HL-60 (cell line): Measurements from ENCODE around the gene CRY2.

Experiments
- DNase-seq, 2 experiments: peaks; one replicate each; pipeline ENCODE4 v3.0.0-alpha.2; 2010 to 2020; ENCODE audit warnings: low read depth in 1 of 2, low spot score in 1 of 2
- H3K27ac ChIP-seq: fragments of 250-450 bp; sonication (Bioruptor Pico); replicated peaks from 2 replicates; pipeline ENCODE4 v1.5.1; 2020; ENCODE audit warnings: mild to moderate bottlenecking, moderate library complexity
- H3K27me3 ChIP-seq: fragments of 250-450 bp; sonication (Bioruptor Pico); 2 replicates; pipeline ENCODE4 v1.5.1; 2021; ENCODE audit warnings: mild to moderate bottlenecking, moderate library complexity; ENCODE audit not compliant: insufficient read depth, poor library complexity, severe bottlenecking
- H3K4me3 ChIP-seq: replicated peaks from 2 replicates; pipeline ENCODE4 v1.5.1; 2011; ENCODE audit warnings: mild to moderate bottlenecking, control low read depth, low read length; ENCODE audit not compliant: insufficient read depth
- GABPA ChIP-seq: IDR thresholded peaks from 2 replicates; pipeline ENCODE4 v1.6.1; 2012; ENCODE audit warnings: low read depth
- POLR2AphosphoS5 ChIP-seq: IDR thresholded peaks from 2 replicates; pipeline ENCODE4 v1.6.1; 2012; ENCODE audit warnings: low read depth
- SPI1 ChIP-seq: IDR thresholded peaks from 2 replicates; pipeline ENCODE4 v1.6.1; 2012; ENCODE audit warnings: low read depth, mild to moderate bottlenecking, borderline replicate concordance
- TF ChIP-seq, protein P1 (sequence below): IDR thresholded peaks from one replicate; pipeline ENCODE4 v1.5.1; 2011; ENCODE audit warnings: low read length, control low read depth, inconsistent platforms; ENCODE audit not compliant: insufficient read depth
- TF ChIP-seq, protein P2 (sequence below): IDR thresholded peaks from 2 replicates; pipeline ENCODE4 v1.6.1; 2012; ENCODE audit warnings: low read depth; ENCODE audit not compliant: insufficient replicate concordance

CRY2 gene

DNA sequence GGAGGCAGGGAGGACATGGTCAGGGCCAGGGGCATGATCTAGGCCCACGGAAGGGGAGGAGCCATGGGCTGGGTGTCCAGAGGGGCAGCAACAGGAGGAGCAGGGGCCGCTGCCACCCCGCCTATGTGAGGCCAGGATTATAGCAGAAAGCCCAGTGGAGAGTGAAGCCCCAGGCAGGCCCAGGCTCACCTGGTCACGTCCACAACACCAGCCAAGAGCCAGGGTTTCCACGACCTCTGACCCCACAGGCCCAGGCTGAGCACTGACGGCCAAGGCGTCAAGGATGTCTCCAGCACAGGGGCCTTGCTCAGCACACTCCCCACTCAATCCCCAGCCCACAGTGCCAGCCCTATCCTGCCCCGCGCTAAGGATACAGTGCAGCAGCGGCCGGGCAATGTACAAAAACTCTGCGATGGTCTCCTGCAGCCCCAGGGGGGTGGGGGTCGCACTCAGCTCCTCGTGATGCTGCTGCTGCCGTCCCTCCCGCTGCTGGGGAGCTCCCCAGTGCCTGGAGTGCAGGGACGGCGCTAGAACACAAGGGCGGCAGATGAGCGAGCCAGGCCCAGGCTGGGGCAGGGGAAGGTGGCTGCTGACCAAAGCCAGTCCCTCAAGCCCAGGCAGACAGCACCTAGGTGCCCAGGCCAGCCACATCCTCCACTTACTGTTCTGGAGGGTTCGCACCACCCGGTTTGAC lies 66.8 kb downstream of the CRY2 start:
- Histone ChIP-seq H3K27ac (no peak overlapping the region), H3K27me3 (no peaks in the 10 kb centered on the region), H3K4me3 (no peak overlapping the region)
- TF ChIP-seq, protein P1, sequence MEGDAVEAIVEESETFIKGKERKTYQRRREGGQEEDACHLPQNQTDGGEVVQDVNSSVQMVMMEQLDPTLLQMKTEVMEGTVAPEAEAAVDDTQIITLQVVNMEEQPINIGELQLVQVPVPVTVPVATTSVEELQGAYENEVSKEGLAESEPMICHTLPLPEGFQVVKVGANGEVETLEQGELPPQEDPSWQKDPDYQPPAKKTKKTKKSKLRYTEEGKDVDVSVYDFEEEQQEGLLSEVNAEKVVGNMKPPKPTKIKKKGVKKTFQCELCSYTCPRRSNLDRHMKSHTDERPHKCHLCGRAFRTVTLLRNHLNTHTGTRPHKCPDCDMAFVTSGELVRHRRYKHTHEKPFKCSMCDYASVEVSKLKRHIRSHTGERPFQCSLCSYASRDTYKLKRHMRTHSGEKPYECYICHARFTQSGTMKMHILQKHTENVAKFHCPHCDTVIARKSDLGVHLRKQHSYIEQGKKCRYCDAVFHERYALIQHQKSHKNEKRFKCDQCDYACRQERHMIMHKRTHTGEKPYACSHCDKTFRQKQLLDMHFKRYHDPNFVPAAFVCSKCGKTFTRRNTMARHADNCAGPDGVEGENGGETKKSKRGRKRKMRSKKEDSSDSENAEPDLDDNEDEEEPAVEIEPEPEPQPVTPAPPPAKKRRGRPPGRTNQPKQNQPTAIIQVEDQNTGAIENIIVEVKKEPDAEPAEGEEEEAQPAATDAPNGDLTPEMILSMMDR = no peak
- TF ChIP-seq POLR2AphosphoS5 = no peak
- TF ChIP-seq GABPA = no peak
- no peak for TF ChIP-seq SPI1
- TF ChIP-seq, protein P2, sequence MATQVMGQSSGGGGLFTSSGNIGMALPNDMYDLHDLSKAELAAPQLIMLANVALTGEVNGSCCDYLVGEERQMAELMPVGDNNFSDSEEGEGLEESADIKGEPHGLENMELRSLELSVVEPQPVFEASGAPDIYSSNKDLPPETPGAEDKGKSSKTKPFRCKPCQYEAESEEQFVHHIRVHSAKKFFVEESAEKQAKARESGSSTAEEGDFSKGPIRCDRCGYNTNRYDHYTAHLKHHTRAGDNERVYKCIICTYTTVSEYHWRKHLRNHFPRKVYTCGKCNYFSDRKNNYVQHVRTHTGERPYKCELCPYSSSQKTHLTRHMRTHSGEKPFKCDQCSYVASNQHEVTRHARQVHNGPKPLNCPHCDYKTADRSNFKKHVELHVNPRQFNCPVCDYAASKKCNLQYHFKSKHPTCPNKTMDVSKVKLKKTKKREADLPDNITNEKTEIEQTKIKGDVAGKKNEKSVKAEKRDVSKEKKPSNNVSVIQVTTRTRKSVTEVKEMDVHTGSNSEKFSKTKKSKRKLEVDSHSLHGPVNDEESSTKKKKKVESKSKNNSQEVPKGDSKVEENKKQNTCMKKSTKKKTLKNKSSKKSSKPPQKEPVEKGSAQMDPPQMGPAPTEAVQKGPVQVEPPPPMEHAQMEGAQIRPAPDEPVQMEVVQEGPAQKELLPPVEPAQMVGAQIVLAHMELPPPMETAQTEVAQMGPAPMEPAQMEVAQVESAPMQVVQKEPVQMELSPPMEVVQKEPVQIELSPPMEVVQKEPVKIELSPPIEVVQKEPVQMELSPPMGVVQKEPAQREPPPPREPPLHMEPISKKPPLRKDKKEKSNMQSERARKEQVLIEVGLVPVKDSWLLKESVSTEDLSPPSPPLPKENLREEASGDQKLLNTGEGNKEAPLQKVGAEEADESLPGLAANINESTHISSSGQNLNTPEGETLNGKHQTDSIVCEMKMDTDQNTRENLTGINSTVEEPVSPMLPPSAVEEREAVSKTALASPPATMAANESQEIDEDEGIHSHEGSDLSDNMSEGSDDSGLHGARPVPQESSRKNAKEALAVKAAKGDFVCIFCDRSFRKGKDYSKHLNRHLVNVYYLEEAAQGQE = no peak
- no peak for DNase-seq

DNA sequence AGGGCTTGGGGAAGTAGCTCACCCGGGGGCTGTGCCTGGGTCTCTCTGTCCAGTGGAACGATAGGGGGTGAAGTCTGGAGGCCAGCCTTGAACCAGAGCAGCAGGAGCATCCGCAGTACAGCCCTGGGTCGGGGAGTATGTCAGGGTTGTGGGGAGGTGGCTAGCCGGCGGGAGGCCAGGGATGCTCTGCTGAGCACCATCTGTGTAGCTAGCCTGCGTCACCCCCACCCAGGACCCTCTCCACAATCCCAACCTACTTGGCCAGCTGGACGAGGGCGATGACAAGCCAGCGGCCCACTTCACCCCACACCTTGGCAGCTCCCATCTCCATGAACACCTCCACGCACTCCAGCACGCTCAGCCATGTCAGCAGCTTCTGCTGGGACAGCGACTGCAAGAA lies 68.2 kb downstream of the CRY2 start:
- Histone ChIP-seq H3K4me3 (no peak overlapping the region), H3K27me3 (no peaks in the 10 kb centered on the region), H3K27ac (no peak overlapping the region)
- TF ChIP-seq GABPA = no peak
- TF ChIP-seq, protein P1 = no peak
- TF ChIP-seq, protein P2 = no peak
- TF ChIP-seq SPI1 = no peak
- no peak; the same call in 1 of the 2 replicates for TF ChIP-seq POLR2AphosphoS5
- DNase-seq = no peak

DNA sequence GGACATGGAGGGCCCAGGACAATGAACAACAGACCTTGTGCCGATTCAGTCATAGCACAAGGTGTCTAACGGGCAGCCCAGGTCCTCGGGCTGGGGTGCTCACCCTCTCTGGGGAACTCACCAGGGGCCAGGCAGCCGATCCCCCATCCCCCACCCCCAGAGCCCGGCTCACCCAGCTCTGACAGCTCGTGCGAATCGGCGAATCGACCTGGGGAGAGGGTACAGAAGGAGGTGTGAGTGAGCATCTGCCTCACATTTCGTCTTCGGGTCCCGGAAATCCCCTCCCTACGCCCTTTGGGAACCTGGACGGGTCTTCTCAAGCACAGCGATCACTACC lies 70.0 kb downstream of the CRY2 start:
- Histone ChIP-seq H3K27me3 (peaks cover 3% of the 10 kb centered on the region), H3K4me3 (peak overlapping the region; percentile 86), H3K27ac (peak overlapping the region; percentile 79)
- no peak for TF ChIP-seq SPI1
- TF ChIP-seq GABPA = no peak
- TF ChIP-seq, protein P2 = no peak
- TF ChIP-seq, protein P1 = no peak
- TF ChIP-seq POLR2AphosphoS5 = no peak
- no peak for DNase-seq
